HepG2 (cell line): ENCODE data around the gene RUVBL2. TPM values are rescaled to one million over a fixed set of nuclear protein-coding genes. Genes with fewer than 3 reads are reported as not detected.

Experiments
- ATF4 ChIP-seq, 2 experiments: fragments of 450-650 bp in 1 of 2; sonication (generic) in 1 of 2; formaldehyde crosslinking; IDR thresholded peaks; 2 replicates each; pipeline versions ENCODE4 v1.5.0 to v1.8.0; 2020 to 2022; ENCODE audit warnings: mild to moderate bottlenecking in 1 of 2, missing genetic modification reagents in 1 of 2
- CCAR2 ChIP-seq: fragments of 200-400 bp; formaldehyde crosslinking; optimal IDR thresholded peaks from 2 replicates; pipeline ENCODE3; 2018; ENCODE audit warnings: low read depth, mild to moderate bottlenecking, low read length, moderate library complexity
- EP300 ChIP-seq, 3 experiments: sonication (generic) in 1 of 3; formaldehyde crosslinking in 1 of 3; IDR thresholded peaks; 2 replicates each; pipeline versions ENCODE4 v1.5.1 to v1.6.1; 2011 to 2020; ENCODE audit warnings: low read depth in 2 of 3, low read length in 2 of 3, borderline replicate concordance in 1 of 3, improper control_type of control experiment in 1 of 3, mild to moderate bottlenecking in 1 of 3, missing genetic modification reagents in 1 of 3, moderate library complexity in 1 of 3
- HNRNPUL1 ChIP-seq: fragments of 200-400 bp; formaldehyde crosslinking; IDR thresholded peaks from 2 replicates; pipeline ENCODE4 v1.6.1; 2017; ENCODE audit warnings: low read depth, mild to moderate bottlenecking, low read length, moderate library complexity
- NAIF1 ChIP-seq: sonication (generic); formaldehyde crosslinking; IDR thresholded peaks from 2 replicates; pipeline ENCODE4 v1.5.0; 2020; ENCODE audit warnings: mild to moderate bottlenecking, missing genetic modification reagents, borderline replicate concordance
- RXRB ChIP-seq: IDR thresholded peaks from 2 replicates; pipeline ENCODE4 v1.6.1; 2016; ENCODE audit warnings: borderline replicate concordance, missing genetic modification reagents, missing compliant biosample characterization
- SOX6 ChIP-seq, 2 experiments: fragments of 450-650 bp in 1 of 2; sonication (generic) in 1 of 2; formaldehyde crosslinking in 1 of 2; IDR thresholded peaks; 2 replicates each; pipeline versions ENCODE4 v1.4.0 to v1.6.1; 2017 to 2020; ENCODE audit warnings: antibody characterized with exemption in 1 of 2, mild to moderate bottlenecking in 1 of 2, missing genetic modification reagents in 1 of 2
- TBX3 ChIP-seq: fragments of 450-650 bp; IDR thresholded peaks from 2 replicates; pipeline ENCODE4 v1.6.1; 2017; ENCODE audit warnings: antibody characterized with exemption, mild to moderate bottlenecking, inconsistent platforms, borderline replicate concordance
- UBTF ChIP-seq: sonication (generic); formaldehyde crosslinking; IDR thresholded peaks from 2 replicates; pipeline ENCODE4 v1.4.0; 2020; ENCODE audit warnings: mild to moderate bottlenecking, missing genetic modification reagents
- ZBTB2 ChIP-seq: sonication (generic); formaldehyde crosslinking; IDR thresholded peaks from 2 replicates; pipeline ENCODE4 v1.8.0; 2022; ENCODE audit warnings: low read depth, missing genetic modification reagents
- ZFP36L1 ChIP-seq: sonication (generic); formaldehyde crosslinking; IDR thresholded peaks from 2 replicates; pipeline ENCODE4 v1.8.0; 2022; ENCODE audit warnings: mild to moderate bottlenecking, missing genetic modification reagents, moderate library complexity
- ZNF24 ChIP-seq: fragments of 450-650 bp; IDR thresholded peaks from 2 replicates; pipeline ENCODE4 v1.6.1; 2017; ENCODE audit warnings: antibody characterized with exemption, mild to moderate bottlenecking
- ZNF562 ChIP-seq: sonication (generic); formaldehyde crosslinking; IDR thresholded peaks from 2 replicates; pipeline ENCODE4 v1.8.0; 2022; ENCODE audit warnings: missing genetic modification reagents, borderline replicate concordance
- polyA plus RNA-seq, 8 experiments: library from polyadenylated mRNA; depleted of rRNA in 3 of 8; stranded (reverse) in 7 of 8; unstranded in 1 of 8; fragments of >200 nt; fragmentation: Illumina TruSeq in 4 of 8; extraction: Trizol in 4 of 8; gene quantifications; 2 replicates each; pipeline versions ENCODE4 v1.2.1 to v1.2.3, GENCODE V29; 2011 to 2016; ENCODE audit warnings: low read depth in 4 of 8, missing spikeins in 1 of 8, mixed read lengths in 1 of 8; ENCODE audit not compliant: insufficient read depth in 1 of 8
- total RNA-seq, 5 experiments: library from RNA; depleted of rRNA; stranded (reverse); fragments of >200 nt; fragmentation: Illumina TruSeq; extraction: Trizol; gene quantifications; 2 replicates each; pipeline ENCODE4 v1.2.3, GENCODE V29; 2016; ENCODE audit warnings: low read depth in 1 of 5
- TF ChIP-seq, protein P1 (sequence below), 2 experiments: sonication (generic) in 1 of 2; formaldehyde crosslinking in 1 of 2; IDR thresholded peaks; 2 replicates each; pipeline versions ENCODE4 v1.4.0 to v1.6.1; 2016 to 2020; ENCODE audit warnings: borderline replicate concordance in 1 of 2, low read depth in 1 of 2, mild to moderate bottlenecking in 1 of 2, missing genetic modification reagents in 1 of 2
- TF ChIP-seq, protein P2 (sequence below): sonication (generic); formaldehyde crosslinking; IDR thresholded peaks from 2 replicates; pipeline ENCODE4 v1.4.0; 2020; ENCODE audit warnings: low read depth, mild to moderate bottlenecking, missing genetic modification reagents

RUVBL2 gene
- total and polyA plus RNA-seq, 2 of the 13 experiments (the other 11 are each of a cell fraction or from before 2014, with no cell fraction given) = 120 to 122 TPM

DNA sequence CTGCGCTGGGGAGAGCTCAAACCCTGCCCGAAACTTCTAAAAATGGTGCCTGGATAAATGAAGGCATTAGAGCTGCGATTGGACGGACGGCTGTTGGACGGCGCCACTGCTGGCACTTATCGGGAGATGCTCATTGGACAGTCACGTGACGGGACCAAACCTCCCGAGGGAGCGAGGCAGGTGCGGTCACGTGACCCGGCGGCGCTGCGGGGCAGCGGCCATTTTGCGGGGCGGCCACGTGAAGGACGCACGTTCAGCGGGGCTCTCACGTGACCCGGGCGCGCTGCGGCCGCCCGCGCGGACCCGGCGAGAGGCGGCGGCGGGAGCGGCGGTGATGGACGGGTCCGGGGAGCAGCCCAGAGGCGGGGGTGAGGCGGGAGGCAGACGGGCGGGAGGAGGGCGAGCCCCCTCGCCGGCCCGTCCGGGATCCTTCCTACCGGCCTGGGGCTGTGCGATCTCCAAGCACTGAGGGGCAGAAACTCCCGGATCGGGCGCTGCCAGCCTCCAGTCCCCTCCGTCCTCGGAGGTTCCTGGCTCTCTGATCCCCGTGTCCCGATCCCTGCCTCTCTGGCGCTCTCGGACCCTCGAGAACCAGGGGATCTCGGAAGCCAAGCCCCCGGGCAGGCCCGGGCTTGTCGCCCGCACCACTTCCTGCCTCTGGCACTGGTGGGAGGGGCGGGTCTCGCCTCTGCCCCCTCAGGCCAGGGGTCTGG lies 38.9 kb upstream of the RUVBL2 start, which contains the start of gene BAX (continued):
- no peak for TF ChIP-seq NAIF1
- peak in 1 of 2 experiments; percentile 25; a peak in 1 of 4 replicates for TF ChIP-seq EP300 (IDR thresholded peaks at IDR 0.05; ENCODE audit: low read depth in 2 of 2, low read length in 2 of 2)
- TF ChIP-seq EP300 (CRISPR knock-in tag; IDR thresholded peaks at IDR 0.05; ENCODE audit: borderline replicate concordance) = no peak
- no peak for TF ChIP-seq ZNF24
- peak; percentile 61; the same call in 1 of the 2 replicates for TF ChIP-seq RXRB (CRISPR knock-in tag)
- TF ChIP-seq TBX3 = peak; percentile 39; the same call in 1 of the 2 replicates
- TF ChIP-seq, protein P1, sequence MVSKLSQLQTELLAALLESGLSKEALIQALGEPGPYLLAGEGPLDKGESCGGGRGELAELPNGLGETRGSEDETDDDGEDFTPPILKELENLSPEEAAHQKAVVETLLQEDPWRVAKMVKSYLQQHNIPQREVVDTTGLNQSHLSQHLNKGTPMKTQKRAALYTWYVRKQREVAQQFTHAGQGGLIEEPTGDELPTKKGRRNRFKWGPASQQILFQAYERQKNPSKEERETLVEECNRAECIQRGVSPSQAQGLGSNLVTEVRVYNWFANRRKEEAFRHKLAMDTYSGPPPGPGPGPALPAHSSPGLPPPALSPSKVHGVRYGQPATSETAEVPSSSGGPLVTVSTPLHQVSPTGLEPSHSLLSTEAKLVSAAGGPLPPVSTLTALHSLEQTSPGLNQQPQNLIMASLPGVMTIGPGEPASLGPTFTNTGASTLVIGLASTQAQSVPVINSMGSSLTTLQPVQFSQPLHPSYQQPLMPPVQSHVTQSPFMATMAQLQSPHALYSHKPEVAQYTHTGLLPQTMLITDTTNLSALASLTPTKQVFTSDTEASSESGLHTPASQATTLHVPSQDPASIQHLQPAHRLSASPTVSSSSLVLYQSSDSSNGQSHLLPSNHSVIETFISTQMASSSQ (IDR thresholded peaks at IDR 0.05; ENCODE audit: low read depth) = no peak; the same call in 1 of the 2 replicates
- TF ChIP-seq, protein P1 (CRISPR knock-in tag; IDR thresholded peaks at IDR 0.05; ENCODE audit: borderline replicate concordance) = peak; percentile 70
- no peak for TF ChIP-seq SOX6 (IDR thresholded peaks at IDR 0.05)
- TF ChIP-seq SOX6 (CRISPR knock-in tag; IDR thresholded peaks at IDR 0.05) = peak; percentile 48
- no peak for TF ChIP-seq CCAR2
- TF ChIP-seq UBTF (CRISPR knock-in tag) = peak; percentile 52; the same call in 1 of the 2 replicates
- no peak for TF ChIP-seq ATF4 (CRISPR knock-in tag; IDR thresholded peaks at IDR 0.05)
- TF ChIP-seq ZNF562 = no peak
- peak; percentile 62; the same call in 1 of the 2 replicates for TF ChIP-seq ZBTB2 (CRISPR knock-in tag)
- no peak for TF ChIP-seq HNRNPUL1
- TF ChIP-seq, protein P2, sequence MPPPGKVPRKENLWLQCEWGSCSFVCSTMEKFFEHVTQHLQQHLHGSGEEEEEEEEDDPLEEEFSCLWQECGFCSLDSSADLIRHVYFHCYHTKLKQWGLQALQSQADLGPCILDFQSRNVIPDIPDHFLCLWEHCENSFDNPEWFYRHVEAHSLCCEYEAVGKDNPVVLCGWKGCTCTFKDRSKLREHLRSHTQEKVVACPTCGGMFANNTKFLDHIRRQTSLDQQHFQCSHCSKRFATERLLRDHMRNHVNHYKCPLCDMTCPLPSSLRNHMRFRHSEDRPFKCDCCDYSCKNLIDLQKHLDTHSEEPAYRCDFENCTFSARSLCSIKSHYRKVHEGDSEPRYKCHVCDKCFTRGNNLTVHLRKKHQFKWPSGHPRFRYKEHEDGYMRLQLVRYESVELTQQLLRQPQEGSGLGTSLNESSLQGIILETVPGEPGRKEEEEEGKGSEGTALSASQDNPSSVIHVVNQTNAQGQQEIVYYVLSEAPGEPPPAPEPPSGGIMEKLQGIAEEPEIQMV (CRISPR knock-in tag) = peak; percentile 86
- 0 out of 2 replicates have a peak, but pooled peaks have one; percentile 67 for TF ChIP-seq ZFP36L1
